HepG2 (cell line): ENCODE data around the gene BCAS4. TPM values are rescaled to one million over a fixed set of nuclear protein-coding genes. Genes with fewer than 3 reads are reported as not detected.
A peak's percentile ranks its signal among the peaks of the same experiment; 100 is the strongest.

Experiments
- AGO2 ChIP-seq: fragments of 200-400 bp; formaldehyde crosslinking; optimal IDR thresholded peaks from 2 replicates; pipeline ENCODE3; 2017; ENCODE audit warnings: mild to moderate bottlenecking, low read depth, low read length, moderate library complexity
- RBM22 ChIP-seq: fragments of 200-400 bp; formaldehyde crosslinking; optimal IDR thresholded peaks from 2 replicates; pipeline ENCODE3; 2017; ENCODE audit warnings: mild to moderate bottlenecking, low read length, moderate library complexity
- TSC22D2 ChIP-seq: sonication (generic); formaldehyde crosslinking; IDR thresholded peaks from 2 replicates; pipeline ENCODE4 v1.5.1; 2020; ENCODE audit warnings: missing genetic modification reagents, mild to moderate bottlenecking, borderline replicate concordance
- ZC3H13 ChIP-seq: sonication (generic); formaldehyde crosslinking; IDR thresholded peaks from 2 replicates; pipeline ENCODE4 v1.8.1; 2023; ENCODE audit warnings: mild to moderate bottlenecking, missing genetic modification reagents, moderate library complexity
- ZNF318 ChIP-seq: sonication (generic); formaldehyde crosslinking; IDR thresholded peaks from 2 replicates; pipeline ENCODE4 v1.4.0; 2020; ENCODE audit warnings: mild to moderate bottlenecking, missing genetic modification reagents
- polyA plus RNA-seq, 8 experiments: library from polyadenylated mRNA; depleted of rRNA in 3 of 8; stranded (reverse) in 7 of 8; unstranded in 1 of 8; fragments of >200 nt; fragmentation: Illumina TruSeq in 4 of 8; extraction: Trizol in 4 of 8; gene quantifications; 2 replicates each; pipeline versions ENCODE4 v1.2.1 to v1.2.3, GENCODE V29; 2011 to 2016; ENCODE audit warnings: low read depth in 4 of 8, missing spikeins in 1 of 8, mixed read lengths in 1 of 8; ENCODE audit not compliant: insufficient read depth in 1 of 8
- total RNA-seq, 5 experiments: library from RNA; depleted of rRNA; stranded (reverse); fragments of >200 nt; fragmentation: Illumina TruSeq; extraction: Trizol; gene quantifications; 2 replicates each; pipeline ENCODE4 v1.2.3, GENCODE V29; 2016; ENCODE audit warnings: low read depth in 1 of 5

BCAS4 gene
- total and polyA plus RNA-seq, 2 of the 13 experiments (the other 11 are each of a cell fraction or from before 2014, with no cell fraction given), result 7.2 to 8.0 TPM

DNA sequence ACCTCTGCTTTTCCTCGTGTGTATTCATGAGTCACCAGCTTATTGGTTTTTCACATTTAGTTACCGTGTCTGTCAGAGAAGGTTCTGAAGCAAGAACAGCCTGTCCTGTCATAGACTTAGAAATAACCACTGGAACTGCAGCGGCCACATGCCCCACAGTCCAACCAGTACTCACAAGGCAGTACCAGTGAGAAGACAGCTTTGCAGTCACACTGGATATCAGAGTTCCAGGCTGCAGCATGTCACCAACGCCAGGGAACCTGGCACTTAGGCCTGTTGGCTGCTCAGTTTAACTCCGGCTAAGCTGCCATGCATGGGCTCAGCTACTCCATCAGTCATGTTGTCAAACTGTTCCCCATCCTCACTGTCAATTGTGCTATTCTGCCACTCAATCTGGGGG, 96.3 kb downstream of the BCAS4 start (continued):
- TF ChIP-seq ZNF318 (CRISPR knock-in tag) (0 out of 2 replicates have a peak, but pooled peaks have one; percentile 41), ZC3H13 (peak; percentile 74), TSC22D2 (CRISPR knock-in tag) (no peak), AGO2 (peak; percentile 64), RBM22 (peak; percentile 35)
- TF ChIP-seq, all 625 proteins: peak for 7
